Measurements from ENCODE around the gene TRIM32.

The TRIM32 gene, protein sequence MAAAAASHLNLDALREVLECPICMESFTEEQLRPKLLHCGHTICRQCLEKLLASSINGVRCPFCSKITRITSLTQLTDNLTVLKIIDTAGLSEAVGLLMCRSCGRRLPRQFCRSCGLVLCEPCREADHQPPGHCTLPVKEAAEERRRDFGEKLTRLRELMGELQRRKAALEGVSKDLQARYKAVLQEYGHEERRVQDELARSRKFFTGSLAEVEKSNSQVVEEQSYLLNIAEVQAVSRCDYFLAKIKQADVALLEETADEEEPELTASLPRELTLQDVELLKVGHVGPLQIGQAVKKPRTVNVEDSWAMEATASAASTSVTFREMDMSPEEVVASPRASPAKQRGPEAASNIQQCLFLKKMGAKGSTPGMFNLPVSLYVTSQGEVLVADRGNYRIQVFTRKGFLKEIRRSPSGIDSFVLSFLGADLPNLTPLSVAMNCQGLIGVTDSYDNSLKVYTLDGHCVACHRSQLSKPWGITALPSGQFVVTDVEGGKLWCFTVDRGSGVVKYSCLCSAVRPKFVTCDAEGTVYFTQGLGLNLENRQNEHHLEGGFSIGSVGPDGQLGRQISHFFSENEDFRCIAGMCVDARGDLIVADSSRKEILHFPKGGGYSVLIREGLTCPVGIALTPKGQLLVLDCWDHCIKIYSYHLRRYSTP

DNA sequence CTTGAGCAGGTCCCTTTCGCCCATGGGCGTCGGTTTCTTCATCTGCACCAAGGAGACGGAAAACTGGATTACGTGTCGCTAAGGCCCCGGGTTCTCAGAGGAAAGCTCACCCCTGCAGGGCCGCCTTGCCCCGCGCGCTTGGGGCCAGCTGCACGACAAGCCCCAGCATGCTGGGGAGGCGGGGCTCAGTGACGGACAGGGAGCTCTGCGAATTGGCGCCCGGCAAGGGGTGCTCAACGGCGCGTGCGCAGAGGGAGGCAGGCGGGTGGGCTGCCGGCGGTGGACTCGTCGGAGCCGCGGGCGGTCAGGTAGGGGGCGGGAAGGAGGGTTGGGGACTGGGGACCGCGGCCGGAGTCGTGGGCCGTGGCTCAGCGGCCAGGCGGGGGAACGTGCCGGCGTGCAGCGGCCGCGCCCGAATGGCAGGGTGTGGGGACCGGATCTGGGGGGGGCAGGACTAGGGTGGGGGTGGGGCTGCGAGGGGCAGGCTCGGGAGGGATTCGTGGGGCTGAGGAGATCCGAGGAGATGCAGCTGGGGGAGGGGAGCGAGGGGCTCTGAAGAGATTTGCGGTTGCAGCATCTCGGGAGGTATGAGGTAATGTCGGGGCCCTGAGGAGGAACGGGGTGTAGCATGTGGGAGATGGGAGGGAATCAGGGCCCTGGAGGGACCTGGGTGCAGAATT, at the start of gene TRIM32:
Gene TRIM32, plus strand, starts transcription at position 232 of the 680 bp plus-strand sequence. CDS start 10,438 bp downstream, outside the sequence.
- peak; percentile 77 to 81 for DNase-seq

- no peak for DNase-seq
Observed at GRCh38 chr9:116639251-116639741, 47.8 kb upstream of the TRIM32 start.

DNA sequence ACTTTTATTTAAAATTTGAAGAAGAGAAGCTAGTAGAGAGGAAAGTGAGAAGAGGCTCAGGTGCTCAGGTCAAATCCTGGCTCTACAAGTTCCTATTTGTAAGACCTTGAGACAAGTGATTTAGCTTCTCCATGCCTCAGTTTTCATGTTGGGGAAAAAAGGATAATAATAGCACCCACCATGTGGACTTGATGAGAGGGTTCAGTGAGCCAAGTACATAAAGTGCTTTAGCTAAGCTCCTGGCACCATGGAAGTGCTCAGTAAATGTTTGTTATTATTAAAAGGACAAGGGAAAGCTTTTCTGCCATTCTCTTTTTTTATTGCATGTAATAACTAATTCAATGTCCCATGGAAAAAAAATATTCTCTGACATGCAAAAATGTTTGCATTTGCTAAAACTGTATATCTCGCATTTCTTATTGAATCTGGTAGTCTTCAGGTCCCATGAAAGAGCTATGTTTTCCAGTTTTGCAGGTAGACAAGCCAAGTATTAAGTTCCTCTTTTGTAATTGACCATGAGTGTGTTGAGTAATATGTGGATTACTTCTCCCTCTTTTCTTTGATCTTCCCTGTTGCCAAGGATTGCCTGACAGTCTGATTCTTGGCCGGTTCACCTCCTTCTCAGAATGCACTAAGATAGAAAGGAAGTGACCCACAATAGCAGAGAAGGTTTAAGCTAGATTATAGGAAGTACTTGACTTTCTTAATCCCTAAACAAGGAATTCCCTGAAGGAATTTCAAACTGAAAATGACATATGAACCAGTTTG, 45.6 kb upstream of the TRIM32 start:
- no peak for DNase-seq

DNA sequence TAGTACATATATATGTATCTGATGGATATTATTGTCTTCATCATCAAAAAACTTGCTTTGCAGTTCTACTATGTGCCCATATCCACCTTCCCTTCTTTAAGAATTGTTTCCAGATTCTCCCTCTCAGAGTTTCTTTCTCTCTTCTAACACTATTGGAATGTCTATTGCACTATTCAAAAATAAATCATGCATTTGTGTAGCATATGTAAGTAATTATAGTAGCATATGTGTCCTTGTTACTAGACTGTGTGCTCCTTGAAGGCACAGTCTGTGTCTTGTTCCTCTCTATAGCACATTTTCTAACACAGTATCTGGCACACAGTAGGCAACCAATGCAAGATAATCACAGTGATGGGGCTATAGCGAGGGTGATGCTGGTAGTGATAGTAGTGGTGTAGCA, 43.4 kb upstream of the TRIM32 start:
- DNase-seq = no peak

GRCh38 chr9:116644091-116644688, 42.9 kb upstream of the TRIM32 start:
- no peak for DNase-seq

- DNase-seq = peak in 1 of 2 experiments; percentile 10
Observed at GRCh38 chr9:116646661-116647514, 40.2 kb upstream of the TRIM32 start.

DNA sequence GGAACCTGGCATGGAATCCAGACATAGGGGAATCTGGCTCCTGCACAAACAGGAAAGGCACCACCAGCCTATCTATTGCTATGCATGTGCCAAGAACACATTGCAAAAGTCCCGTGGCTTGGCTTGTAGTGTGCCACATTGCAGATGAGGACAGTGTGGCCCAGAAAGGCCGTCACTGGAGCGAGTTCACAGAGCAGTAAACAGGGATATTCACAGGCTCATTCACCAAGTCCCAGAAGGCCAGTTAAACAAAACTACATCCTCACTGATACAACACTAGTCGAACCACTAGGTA, 39.6 kb upstream of the TRIM32 start:
- no peak for DNase-seq

DNA sequence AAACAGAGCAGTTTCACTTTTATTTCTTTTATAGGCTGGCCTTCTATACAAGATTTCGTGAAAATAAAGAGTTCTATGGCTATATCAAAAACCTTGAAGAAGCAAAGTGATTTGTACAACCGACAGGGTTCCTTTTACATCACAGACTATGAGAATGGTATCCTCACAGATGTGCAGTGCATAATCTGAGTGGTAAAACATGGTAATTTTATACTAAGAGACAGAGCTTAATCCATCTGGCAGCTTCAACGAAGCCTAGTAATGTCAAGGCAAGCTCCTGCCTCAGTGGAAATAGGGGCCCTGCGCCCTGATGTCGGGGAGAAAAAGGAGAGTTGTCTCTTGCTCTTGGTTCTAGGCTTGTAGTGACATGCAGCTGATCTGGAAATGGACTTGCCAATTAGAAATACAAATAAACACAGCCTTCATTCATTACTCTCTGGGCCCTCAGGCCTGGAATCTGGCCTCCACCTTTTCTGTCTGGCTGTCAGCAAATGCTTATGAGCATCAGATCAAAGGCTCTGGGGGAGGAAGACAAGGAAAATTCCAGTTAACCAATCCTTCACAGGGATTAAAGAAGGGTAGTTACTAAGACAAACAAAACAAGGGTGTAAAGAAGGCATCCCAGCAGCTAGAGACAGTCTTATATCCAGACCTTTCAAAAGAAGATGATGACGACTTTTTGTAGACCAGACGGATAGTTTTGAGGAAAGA, 33.6 kb upstream of the TRIM32 start:
- DNase-seq = no peak

DNA sequence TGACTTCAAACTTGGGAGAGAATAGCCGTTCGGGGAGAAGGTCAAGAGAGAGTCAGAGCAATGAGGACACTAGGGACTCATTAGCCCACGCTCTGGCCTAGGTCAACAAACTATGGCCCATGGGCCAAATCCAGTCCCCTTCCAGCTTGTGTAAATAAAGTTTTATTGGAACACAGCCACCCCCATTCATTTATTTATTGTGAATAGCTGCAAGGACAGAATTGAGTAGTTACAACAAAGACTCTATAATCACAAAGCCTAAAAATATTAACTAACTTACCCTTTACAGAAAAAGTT, 33.1 kb upstream of the TRIM32 start:
- DNase-seq = no peak

GRCh38 chr9:116656501-116656971, 30.6 kb upstream of the TRIM32 start:
- no peak for DNase-seq

DNA sequence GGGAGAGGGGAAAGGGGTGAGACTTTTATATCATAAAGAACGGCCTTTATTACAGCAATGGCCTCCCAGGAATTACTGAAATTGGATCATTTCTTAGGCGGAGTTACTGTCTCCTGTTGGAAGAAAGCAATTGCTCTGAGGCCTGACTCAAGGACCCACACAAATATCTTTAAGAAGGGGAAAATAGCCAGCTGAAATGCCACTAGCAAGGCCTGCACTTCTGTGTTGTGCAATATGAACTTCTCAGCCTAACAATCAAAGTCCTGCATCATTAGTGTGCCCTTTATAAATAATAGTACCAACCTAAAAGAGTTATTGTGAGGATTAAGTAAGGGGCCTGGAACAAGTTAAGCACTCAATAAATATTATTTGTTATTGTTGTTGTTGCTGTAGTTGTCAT, 30.1 kb upstream of the TRIM32 start:
- no peak for DNase-seq

DNA sequence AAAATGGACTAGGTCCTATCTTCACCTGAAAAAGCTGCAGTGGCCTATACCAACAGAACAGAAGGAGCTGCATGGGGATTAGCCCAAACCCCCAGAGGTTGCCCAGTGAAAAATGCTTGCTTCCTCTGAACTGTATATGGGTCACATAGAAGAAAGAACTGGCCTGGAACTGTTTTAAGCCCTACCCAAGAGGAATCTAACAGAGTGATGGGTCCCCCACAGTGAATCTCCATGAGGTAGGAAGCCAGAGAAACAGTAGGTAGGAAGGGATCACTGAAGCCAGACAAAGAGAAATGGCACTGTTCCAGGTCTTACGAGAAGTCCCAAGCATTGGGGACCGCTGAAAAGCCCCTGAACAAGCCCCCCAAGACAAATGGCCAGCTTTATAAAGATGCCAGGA, 28.8 kb upstream of the TRIM32 start:
- no peak for DNase-seq

DNA sequence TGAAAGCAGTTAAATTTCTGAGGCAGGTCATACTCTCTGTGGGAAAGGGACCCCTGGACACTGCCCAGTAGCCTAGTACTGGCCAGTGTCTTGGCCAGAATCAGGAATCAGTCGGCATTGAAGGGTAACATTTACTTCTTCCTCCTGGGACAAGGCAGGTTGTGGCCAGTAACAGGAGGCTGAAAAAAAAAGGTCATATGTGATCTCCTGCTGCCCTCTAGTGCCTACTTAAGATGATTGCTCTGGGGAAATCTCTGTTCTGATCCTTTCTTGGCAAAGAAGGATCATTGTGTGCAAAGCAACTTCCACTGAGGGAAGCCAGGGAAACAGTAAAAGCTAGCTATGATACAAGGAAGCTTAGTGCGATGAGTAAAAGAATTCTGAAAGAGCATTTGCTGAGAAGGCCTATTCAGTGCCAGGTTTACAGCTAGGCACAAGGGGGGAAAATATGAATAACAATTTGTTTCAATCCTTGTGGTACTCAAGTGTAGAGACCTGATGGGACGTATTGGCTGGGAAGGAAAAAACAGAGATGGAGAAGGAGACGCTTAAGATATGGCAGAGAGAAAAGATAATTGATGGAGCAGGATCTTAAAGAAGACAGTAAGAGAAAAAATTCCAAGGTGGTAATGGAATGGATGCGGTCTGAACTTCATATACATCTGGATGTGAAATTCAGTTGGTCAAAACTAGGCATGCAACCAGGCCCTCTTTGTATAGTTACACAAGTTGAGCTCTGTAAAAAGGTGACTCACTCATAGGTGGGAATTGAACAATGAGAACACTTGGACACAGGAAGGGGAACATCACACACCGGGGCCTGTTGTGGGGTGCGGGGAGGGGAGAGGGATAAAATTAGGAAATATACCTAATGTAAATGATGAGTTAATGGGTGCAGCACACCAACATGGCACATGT, 25.8 kb upstream of the TRIM32 start:
- peak in 1 of 2 experiments; percentile 71 for DNase-seq

- DNase-seq = no peak
Observed at GRCh38 chr9:116662646-116663310, 24.3 kb upstream of the TRIM32 start.

- no peak for DNase-seq
Observed at GRCh38 chr9:116663581-116663980, 23.5 kb upstream of the TRIM32 start.

GRCh38 chr9:116668970-116669695, 18.0 kb upstream of the TRIM32 start:
- no peak for DNase-seq

DNA sequence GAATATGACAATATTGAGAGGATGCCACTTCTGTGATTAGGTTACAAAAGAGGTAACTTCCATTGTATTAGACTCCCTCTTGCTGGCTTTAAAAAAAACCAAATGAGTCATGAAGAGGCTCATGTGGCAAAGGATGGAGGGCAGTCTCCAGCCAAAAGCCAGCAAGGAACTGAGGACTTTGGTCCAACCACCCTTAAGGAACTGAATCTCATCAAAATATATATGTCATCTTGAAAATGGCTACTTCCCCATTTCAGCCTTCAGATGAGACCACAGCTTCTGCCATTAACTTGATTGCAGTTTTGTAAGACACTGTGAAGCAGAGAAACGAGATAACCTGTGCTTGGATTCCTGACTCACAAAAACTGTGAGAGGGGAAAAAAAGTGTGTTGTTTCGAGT, 15.5 kb upstream of the TRIM32 start:
- DNase-seq = no peak

DNA sequence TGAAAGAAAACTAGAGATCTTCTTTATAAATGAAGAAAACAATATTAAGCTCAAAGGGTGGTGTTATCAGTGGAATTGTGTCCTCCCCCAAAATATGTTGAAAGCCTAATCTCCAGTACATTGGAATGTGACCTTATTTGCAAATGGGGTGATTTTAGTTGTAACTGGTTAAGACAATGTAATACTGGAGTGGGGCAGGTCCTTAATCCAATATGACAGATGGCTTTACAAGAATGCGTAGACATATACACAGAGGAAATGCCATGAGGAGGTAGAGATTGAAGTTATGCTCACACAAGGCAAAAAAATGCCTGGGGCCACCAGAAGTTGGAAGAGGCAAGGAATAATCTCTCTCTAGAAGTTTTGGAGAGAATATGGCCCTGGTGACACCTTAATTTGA, 13.7 kb upstream of the TRIM32 start:
- no peak for DNase-seq
